ENCODE data around the gene FARP1.

DNA sequence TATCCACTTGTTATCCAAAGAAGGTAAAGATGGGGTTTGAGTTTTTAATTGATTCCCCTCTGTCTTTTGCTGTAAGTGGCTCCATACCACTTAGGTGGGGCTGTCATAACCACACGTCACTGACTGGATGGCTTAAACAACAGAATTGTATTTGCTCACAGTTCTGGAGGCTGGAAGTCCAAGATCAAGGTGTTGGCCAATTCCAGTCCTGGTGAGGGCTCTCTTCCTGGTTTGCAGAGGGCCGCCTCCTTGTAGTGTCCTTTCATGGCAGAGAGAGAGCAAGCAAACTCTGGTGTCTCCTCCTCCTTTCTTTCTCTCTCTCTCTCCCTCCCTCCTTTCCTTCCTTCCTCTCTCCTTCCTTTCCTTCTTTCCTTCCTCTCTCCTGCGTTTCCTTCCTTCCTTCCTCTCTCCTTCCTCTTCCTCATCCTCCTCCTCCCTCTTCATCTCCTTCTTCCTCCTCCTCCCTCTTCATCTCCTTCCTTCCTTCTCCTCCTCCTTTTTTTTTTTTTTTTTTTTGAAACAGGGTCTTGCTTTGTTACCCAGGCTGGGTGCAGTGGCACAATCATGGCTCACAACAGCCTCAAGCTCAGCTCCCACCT, 174.8 kb downstream of the FARP1 start:
- TF ChIP-seq POLR2A (IDR thresholded peaks at IDR 0.05) (no peak), CTCF (IDR thresholded peaks at IDR 0.05) (no peak)
